Activated CD4-positive, alpha-beta T cell treated with anti-CD3 and anti-CD28 coated beads, Interleukin-2, amount 50 U/mL, for 48 hours (primary cell): ENCODE results near the gene GLP2R.
"Not testable (repeated sequence)": the region's sequence is repeated elsewhere in the genome, so short reads cannot be mapped to it uniquely, and the experiment has no call there.

ENCODE experiments used
- DNase-seq, 2 experiments: peaks; one replicate each; pipeline ENCODE4 v3.0.0-alpha.2; 2020

Gene GLP2R, protein sequence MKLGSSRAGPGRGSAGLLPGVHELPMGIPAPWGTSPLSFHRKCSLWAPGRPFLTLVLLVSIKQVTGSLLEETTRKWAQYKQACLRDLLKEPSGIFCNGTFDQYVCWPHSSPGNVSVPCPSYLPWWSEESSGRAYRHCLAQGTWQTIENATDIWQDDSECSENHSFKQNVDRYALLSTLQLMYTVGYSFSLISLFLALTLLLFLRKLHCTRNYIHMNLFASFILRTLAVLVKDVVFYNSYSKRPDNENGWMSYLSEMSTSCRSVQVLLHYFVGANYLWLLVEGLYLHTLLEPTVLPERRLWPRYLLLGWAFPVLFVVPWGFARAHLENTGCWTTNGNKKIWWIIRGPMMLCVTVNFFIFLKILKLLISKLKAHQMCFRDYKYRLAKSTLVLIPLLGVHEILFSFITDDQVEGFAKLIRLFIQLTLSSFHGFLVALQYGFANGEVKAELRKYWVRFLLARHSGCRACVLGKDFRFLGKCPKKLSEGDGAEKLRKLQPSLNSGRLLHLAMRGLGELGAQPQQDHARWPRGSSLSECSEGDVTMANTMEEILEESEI

GRCh38 chr17:9825641-9826150 is at the start of gene GLP2R:
Gene GLP2R, plus strand, starts transcription at chr17:9825924. Its CDS starts 140 bp downstream, at chr17:9826064.
- no peak for DNase-seq

GRCh38 chr17:9776911-9777310 is 48.8 kb upstream of the GLP2R start:
- no peak for DNase-seq

- no peak for DNase-seq
Observed at GRCh38 chr17:9780552-9780951, 45.2 kb upstream of the GLP2R start.

DNA sequence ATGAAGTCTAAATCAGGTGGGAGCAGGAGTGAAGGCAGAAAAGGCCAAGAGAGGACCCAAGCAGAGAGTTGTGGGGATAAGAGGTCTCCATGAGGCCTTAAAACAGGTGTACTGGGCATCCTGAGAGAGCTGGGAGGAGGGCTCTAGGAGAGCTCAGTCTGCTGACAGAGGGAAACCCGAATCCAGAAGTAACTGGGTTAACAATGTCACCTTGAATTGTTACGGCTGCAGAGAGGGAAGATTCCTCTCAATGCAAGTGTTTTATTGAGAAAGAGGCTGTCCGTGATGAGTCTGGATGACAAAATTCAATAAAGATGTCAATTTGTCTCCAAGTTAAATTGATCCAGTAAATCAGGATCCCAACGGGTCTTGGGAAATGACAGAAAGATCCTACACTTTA is 42.7 kb upstream of the GLP2R start:
- no peak for DNase-seq

- DNase-seq, result not testable (repeated sequence)
Observed at GRCh38 chr17:9783465-9783864, 42.3 kb upstream of the GLP2R start.

GRCh38 chr17:9784544-9784943 is 41.2 kb upstream of the GLP2R start:
- no peak for DNase-seq

DNA sequence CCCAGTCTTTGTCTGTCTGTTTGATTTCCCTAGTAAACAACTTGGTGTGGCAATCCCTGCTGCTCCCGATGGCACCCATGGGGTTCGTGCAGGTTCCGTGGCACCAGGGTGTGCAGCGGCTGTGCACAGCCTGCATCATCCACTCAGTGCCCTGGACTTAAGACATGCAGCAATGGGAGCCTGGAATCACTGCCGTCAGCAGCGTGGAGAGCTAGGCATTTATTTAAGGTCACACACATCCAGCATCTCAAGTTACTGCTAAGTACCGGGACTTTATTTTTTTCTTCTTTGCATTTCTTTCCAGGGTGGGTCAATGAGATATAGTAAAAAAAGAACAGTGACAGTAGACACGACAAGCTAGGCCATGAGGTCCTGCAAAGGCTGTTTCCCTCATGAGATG is 37.1 kb upstream of the GLP2R start:
- DNase-seq, result no peak

GRCh38 chr17:9790316-9790715 is 35.4 kb upstream of the GLP2R start:
- DNase-seq, result no peak

DNA sequence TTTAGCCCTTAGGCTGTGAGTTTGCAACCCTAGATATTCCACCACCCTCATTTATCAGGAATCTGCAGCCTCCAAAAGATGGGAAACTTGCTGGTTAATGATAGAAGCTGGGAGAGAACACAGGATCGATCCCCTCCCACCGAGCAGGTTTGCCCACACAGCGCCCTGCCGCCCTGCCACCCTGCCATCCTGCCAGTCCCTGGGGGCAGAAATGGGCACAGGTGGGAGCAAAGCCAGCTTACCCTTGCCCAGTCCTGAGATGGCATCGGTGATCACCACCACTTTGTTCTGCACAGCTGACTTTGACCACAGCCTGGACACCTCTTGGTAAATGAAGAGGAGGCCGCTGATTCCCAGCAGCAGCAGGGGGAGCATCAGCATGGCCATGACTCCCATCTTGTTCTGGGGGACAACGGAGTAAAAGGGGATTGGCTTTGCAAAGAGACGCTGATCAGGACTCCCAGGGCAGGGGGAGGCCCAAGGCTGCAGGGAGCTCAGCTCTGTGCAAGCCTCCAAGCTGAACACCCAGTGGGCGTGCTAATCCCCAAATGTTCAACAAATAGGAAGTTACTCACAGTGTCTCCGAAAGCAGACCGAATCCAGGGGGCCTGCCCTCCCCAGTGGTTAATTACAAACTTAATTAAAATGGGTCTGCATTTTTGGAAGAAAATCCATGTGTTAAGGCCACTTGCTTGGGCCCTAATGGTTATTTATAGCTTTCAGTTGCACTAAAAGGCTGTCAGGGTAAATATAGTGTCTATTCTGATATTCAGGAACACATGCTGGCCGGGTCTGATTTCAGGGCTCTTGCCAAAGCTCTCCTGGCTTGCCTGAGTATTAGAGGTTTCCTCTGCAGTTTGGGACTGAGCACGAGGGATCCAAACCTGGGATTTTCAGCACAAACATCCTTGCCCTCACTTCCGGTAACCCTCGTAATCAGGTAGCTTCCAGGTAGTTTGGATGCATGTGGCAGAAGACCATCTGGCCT is 34.5 kb upstream of the GLP2R start, which contains the start of gene DHRS7C:
Gene DHRS7C (minus strand): TSS at position 704 of the 988 bp plus-strand sequence. CDS start 308 bp downstream, at position 396.
- DNase-seq, result no peak

DNA sequence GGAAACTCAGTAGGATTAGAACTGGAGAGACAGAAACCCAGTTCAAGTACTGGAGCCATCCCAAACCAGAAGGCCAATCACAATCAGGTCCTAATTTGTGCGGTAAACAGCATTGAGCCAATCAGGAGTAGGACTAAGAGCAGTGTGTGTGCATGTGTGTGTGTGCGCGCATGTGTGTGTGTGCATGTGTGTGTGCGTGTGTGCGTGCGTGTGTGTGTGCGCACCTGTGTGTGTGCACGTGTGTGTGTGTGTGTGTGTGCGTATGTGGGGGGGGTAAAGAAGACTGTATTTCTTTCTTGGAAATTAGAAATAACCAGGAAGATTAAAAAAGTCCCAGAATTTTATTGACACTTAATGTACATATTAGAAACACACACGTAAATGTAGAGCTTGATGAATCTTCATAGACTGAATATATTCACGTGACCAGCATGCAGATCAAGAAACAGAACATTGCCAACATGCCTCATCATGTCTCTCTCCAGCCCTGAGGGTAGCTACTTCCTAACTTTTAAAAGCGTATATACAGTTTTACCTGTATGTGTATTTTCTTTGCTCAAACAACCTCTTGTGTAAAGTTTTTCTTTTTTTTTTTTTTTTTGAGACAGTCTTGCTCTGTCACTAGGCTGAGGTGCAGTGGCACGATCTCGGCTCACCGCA is 33.4 kb upstream of the GLP2R start:
- DNase-seq, result no peak

DNA sequence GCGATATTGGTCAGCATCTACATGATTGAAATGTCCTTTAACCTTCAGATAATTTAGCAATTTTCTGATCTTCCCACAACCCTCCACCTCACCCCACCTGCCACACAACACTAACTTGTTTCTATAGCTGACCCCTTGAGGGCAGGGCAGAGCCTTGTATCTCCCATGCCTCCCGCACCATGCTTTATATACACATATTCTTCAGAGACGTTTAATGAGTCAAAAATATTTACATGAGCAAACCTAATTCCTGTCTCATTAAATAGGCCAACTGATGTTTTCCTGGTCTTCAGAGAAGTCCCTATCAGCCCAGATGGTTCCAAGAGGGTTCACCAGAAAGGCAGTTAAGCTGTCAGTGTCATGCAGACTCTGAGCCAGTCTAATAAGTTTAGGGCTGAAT is 27.7 kb upstream of the GLP2R start:
- DNase-seq, result no peak

- no peak for DNase-seq
Observed at GRCh38 chr17:9798724-9799123, 27.0 kb upstream of the GLP2R start.

DNA sequence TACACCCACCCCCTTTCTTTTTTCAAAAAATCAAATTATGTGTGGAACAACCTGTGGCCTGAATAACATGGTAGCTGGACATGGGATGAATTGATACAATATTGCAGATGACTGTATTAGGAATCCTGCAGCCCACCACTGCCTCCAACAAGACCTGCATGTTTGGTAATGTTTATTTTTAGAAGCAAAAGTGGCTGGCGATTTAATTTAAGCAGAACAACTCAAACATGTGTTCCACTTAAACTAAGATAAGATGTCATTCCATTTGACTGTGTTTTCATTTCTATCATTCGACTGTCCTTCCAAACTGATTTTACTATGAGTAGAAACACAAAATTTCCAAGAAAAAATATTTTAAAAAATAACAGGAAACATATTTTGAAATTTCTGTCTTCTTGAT is 24.2 kb upstream of the GLP2R start:
- no peak for DNase-seq

- DNase-seq, result no peak
Observed at GRCh38 chr17:9802294-9802693, 23.4 kb upstream of the GLP2R start.

- DNase-seq, result no peak
Observed at GRCh38 chr17:9802697-9803096, 23.0 kb upstream of the GLP2R start.

DNA sequence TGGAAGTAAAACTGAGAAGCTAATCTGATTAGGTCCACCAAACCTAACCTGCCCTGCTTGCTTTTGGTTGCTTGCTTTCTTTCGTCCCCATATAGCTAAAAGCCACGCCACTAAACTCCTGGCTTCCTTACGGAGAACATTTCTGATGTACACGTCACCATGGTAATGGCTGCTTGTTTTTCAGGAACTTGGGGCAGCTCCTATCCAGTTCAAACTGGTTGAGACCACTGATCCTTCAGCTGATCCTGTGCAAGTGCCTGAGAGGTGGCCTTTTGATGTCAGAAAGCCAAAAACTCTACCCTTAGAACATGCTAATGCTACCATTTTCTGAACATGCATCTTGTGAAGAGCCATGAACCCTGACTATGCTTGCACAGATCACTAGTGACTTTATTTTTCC is 20.0 kb upstream of the GLP2R start:
- DNase-seq, result no peak

DNA sequence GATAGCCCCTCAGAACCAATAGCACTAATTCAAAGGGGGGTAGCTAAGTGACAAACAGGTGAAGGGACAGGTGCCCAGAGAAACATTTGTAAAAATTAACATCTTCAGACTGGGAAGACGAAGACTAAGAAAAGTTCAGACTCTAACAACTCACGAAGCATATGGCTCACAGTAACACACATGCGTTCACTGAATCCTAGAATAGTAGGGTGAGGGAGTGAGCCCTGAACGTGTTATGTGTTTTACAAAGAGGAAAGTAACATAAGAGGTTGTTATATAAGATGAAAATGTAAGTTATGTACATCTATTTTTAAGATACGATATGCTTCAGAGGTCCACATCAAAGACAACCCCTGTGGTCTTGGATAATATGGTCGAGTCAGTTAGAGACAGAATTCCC is 19.0 kb upstream of the GLP2R start:
- DNase-seq, result no peak

DNA sequence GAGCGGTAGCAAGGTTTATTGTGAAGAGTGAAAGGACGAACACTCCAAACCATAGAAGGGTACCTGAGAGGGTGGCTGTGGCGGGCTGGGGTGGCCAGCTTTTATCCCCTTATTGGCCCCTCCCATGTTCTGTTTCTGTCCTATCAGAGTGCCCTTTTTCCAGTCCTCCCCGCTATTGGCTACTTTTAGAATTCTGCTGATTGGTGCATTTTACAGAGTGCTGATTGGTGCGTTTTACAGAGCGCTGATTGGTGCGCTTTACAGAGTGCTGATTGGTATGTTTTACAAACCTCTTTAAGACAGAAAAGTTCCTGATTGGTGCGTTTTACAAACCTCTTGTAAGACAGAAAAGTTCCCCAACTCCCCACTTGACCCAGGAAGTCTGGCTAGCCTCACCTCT is 16.3 kb upstream of the GLP2R start:
- no peak for DNase-seq

GRCh38 chr17:9810100-9810949 is 15.4 kb upstream of the GLP2R start:
- DNase-seq, result no peak

DNA sequence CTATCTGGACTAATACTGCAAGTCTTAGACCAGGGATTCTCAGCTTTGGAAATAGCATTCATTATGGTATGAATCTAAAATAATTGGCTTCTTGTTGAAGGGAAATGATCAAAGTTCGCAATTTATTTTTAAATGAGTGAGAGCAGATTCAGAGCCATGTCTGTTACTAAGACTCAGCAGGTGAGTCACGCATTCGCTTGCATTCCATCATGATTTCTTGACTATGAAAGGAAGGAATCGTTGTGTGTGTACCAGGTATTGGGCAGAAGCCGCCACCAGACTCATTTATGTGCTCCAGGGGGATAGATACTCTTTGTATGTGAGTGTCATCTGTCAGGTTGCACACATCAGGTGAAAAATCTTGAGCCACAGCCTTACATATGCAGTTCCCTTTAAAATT is 14.6 kb upstream of the GLP2R start:
- DNase-seq, result no peak

DNA sequence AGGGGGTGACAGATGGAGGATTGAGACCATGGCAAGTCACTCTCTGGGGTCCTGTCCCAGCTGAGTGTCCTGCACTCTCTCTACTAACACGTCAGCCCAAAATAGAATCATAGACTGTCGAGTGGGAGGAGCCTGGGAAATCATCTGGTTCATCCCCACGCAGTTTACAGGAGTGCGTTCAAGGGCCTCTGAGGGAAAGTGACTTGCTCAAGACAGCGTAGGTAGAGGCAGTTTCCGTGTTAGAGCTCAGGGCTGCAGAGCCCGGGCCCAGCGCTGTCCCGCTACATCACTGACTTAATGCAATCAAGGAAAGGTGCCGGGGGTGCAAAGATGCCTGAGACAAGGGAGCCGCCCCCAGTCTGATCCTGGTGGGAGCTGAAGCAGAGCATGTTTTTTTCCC is 14.2 kb upstream of the GLP2R start:
- DNase-seq, result no peak

DNA sequence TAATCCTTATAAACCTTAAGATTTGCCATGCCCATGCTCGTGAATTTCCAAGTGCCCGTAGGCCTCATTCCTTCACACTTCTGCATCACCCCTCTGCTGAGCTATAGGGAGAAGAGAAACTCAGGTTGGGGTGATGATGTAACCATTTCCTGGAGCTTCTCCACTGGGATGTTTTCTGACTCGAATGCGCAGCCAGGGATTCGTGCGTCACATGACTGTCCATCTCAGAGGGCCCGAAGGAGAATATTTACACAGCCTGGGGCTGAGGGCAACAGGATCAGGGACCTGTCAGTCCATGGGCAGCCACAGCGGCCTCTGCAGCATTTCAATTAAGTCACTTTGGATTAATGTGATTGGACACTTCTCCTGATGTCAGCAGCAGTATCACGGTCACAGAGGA is 12.6 kb upstream of the GLP2R start:
- DNase-seq, result no peak
